Spinal cord (tissue), 10 donors: ENCODE data around the gene OXA1L. TPM values are rescaled to one million over a fixed set of nuclear protein-coding genes. Genes with fewer than 3 reads are reported as not detected.
"Not testable (repeated sequence)": the region's sequence is repeated elsewhere in the genome, so short reads cannot be mapped to it uniquely, and the experiment has no call there.

Source experiments
- DNase-seq, 6 donors: peaks; one replicate each; pipeline versions ENCODE4 v3.0.0 to v3.0.0-alpha.2; 2013 to 2015; ENCODE audit warnings: low spot score in 6 of 6, low read depth in 4 of 6
- H3K27ac ChIP-seq: one replicate; pipeline ENCODE4 v1.5.1; 2013; ENCODE audit warnings: low read depth, low read length, control low read depth
- H3K27me3 ChIP-seq: one replicate; pipeline ENCODE4 v1.6.1; 2013; ENCODE audit warnings: low read length; ENCODE audit not compliant: control insufficient read depth, insufficient read depth
- H3K36me3 ChIP-seq: one replicate; pipeline ENCODE4 v1.6.1; 2013; ENCODE audit warnings: low read length; ENCODE audit not compliant: control insufficient read depth, insufficient read depth
- H3K4me1 ChIP-seq: one replicate; pipeline ENCODE4 v1.6.1; 2013; ENCODE audit warnings: low read length; ENCODE audit not compliant: control insufficient read depth, insufficient read depth
- H3K4me3 ChIP-seq: one replicate; pipeline ENCODE4 v1.5.1; 2013; ENCODE audit warnings: low read depth, low read length, control low read depth
- H3K9me3 ChIP-seq: one replicate; pipeline ENCODE4 v1.6.1; 2013; ENCODE audit warnings: low read length; ENCODE audit not compliant: control insufficient read depth, insufficient read depth
- WGBS: methylation state at CpG from one replicate; pipeline ENCODE4 v1.1.5; 2013; ENCODE audit warnings: missing lambda C conversion rate; ENCODE audit not compliant: insufficient coverage; 5-methylcytosine and 5-hydroxymethylcytosine counted together
- polyA plus RNA-seq, 2 donors: library from polyadenylated mRNA; unstranded; fragments of 120-200 nt; gene quantifications; one replicate each; pipeline ENCODE4 v1.2.1, GENCODE V29; 2013; ENCODE audit not compliant: insufficient read length in 2 of 2
- total RNA-seq, 2 donors: library from RNA; depleted of rRNA in 1 of 2; stranded (reverse); fragments of 120-200 nt in 1 of 2; fragments of >200 nt in 1 of 2; gene quantifications; one replicate each; pipeline versions ENCODE4 v1.2.3 to v1.2.4, GENCODE V29; 2013 to 2014
- donor health status: healthy.

The OXA1L gene
- total and polyA plus RNA-seq, 4 donors = 45.9 to 98.7 (median 93.4) TPM

DNA sequence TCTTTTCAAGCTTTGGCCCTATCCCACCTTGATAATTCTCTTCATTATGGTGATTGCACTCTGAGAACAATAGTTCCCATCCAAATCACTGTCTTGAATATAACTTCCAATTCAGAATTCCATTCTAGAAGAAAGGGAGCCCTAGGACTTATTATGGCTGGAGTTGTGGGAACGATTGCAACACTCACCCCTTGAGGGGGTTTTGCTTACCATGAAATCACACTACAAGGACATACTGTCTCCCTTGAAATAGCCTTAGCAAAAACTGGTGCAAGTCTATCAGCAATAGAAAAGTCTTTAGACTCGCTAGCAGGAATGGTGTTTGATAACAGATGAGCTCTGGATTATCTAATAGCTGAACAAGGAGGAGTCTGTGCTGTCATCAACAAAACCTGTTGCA, 31.4 kb upstream of the OXA1L start:
- Histone ChIP-seq H3K36me3 (no peaks in the 10 kb centered on the region), H3K27ac (no peak overlapping the region), H3K9me3 (no peaks in the 10 kb centered on the region), H3K27me3 (no peaks in the 10 kb centered on the region), H3K4me1 (no peaks in the 10 kb centered on the region), H3K4me3 (no peak overlapping the region)
- no peak for DNase-seq
- WGBS = no CpG with 5 or more reads among the region's 2 CpGs

DNA sequence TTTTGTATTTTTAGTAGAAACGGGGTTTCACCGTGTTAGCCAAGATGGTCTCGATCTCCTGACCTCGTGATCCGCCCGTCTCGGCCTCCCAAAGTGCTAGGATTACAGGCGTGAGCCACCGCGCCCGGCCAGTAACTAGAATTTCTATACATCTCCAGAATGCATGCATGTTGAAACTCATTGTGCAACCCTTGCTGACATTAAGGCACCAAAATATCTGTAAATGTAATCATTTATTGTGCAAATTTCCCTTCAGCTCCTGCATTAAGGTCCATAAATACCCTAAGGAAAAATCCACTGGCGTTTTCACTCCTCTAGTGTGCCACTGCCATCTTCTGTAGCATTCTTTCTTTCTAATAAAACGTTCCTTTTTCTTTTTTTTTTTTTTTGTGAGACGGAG, 30.1 kb upstream of the OXA1L start:
- not testable (repeated sequence) for H3K27me3 ChIP-seq, H3K27ac ChIP-seq, H3K36me3 ChIP-seq, H3K4me1 ChIP-seq, DNase-seq, H3K9me3 ChIP-seq, H3K4me3 ChIP-seq
- 83% methylated on average over 3 of the region's 14 CpGs for WGBS

DNA sequence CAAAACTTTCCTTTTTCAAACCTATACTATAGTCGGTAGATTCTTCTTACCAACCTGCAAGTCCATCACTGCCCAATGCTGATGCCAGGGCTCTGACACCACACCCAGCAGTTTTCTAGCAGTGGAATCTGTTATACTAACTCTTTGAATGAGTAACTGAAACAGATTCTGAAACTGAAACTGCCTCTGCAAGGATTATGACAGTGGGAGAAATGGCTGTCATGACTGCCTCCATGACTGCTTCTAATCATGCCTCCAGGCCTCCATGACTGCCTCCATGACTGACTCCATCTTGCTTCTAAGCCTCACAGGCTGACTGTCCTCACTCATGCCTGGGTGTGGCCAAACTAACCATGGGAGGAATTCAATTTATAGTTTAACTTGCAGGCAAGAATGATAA, 29.4 kb upstream of the OXA1L start:
- DNase-seq = no peak
- Histone ChIP-seq H3K27ac (no peak overlapping the region), H3K4me3 (no peak overlapping the region), H3K27me3 (no peaks in the 10 kb centered on the region), H3K9me3 (no peaks in the 10 kb centered on the region), H3K36me3 (no peaks in the 10 kb centered on the region), H3K4me1 (no peaks in the 10 kb centered on the region)
- no CpG with 5 or more reads among the region's 1 CpG for WGBS

DNA sequence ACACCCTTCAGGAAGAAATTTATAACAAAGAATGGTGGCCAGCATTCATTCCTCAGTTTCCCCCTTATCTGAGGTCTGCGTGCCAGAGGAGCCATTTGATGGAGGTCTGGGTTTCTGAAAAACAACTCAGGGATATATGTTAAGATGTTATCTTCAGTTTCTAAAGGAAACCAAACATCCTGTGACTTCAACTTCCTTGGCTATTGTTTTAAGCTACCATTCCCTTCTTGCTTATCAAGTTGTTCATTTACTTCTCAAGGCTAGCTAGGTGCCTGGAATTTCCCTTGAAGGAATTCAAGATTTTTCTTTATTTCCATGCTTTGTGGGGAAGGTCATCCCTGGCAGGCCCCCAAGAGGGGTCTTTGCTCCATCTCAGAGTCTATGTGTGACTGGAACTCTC, 27.1 kb upstream of the OXA1L start:
- Histone ChIP-seq H3K36me3 (no peaks in the 10 kb centered on the region), H3K4me3 (no peak overlapping the region), H3K27ac (no peak overlapping the region), H3K4me1 (no peaks in the 10 kb centered on the region), H3K27me3 (no peaks in the 10 kb centered on the region), H3K9me3 (no peaks in the 10 kb centered on the region)
- no peak for DNase-seq
- WGBS = no CpG with 5 or more reads among the region's 1 CpG

DNA sequence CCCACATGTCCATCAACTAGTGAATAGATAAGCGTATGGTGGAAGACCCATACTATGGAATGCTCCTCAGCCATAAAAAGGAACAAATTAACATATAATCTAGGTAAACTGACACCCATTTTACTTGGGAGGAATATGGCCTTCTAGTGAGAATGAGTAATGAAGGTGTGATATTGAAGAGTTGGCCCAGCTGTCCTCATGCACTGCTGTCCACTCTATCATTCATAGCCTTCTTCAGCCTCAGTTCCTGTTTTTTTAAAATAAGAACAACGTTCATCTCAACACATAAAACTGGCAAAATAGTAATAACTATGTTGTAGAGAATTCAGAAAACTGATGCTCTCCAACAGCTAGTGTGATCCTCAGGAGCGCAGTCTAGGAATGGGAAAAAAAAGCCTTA, 26.5 kb upstream of the OXA1L start:
- Histone ChIP-seq H3K4me3 (no peak overlapping the region), H3K27ac (no peak overlapping the region), H3K9me3 (no peaks in the 10 kb centered on the region), H3K27me3 (no peaks in the 10 kb centered on the region), H3K36me3 (no peaks in the 10 kb centered on the region), H3K4me1 (no peaks in the 10 kb centered on the region)
- no CpG with 5 or more reads among the region's 3 CpGs for WGBS
- DNase-seq = no peak

DNA sequence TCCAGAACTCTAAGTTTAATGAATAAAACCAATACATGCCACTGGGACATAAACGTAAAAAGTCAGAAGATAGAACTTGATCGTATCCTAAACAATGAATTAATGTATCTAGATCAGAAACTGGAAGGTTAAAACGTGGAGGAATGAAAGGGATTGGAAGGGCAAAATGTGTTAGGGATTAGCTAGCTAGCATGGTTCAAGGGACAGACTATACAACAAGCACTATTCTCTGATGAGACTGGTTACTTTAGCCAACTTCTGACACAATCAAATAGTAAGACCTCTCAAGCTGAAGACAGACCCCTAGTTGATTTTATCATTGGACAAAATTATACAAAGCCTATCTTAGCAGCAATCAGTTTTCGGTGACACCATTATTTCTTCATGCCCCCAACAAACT, 18.7 kb upstream of the OXA1L start:
- Histone ChIP-seq H3K4me3 (no peak overlapping the region), H3K36me3 (no peaks in the 10 kb centered on the region), H3K4me1 (no peaks in the 10 kb centered on the region), H3K27me3 (no peaks in the 10 kb centered on the region), H3K27ac (no peak overlapping the region), H3K9me3 (no peaks in the 10 kb centered on the region)
- DNase-seq = no peak
- no CpG with 5 or more reads among the region's 4 CpGs for WGBS

DNA sequence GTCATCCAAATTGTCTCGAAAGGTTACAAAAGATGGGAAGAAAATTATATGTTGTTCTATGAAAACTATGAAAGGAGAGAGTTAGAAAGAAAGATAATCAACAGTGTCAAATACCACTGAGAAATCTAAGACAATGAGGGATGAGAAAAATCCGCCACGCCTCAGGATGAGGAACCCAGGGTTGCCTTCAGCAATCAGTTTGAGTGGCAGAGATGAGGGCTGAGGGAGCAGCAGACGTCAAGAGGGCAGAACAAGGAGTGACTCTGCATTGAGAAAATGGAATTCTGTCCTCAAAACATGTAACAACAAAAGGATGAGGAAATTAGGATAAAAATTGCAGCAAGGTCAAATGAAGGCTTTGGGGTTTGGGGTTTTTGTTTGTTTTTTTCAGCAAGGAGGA, 18.3 kb upstream of the OXA1L start:
- Histone ChIP-seq H3K9me3 (no peaks in the 10 kb centered on the region), H3K27me3 (no peaks in the 10 kb centered on the region), H3K4me3 (no peak overlapping the region), H3K36me3 (no peaks in the 10 kb centered on the region), H3K4me1 (no peaks in the 10 kb centered on the region), H3K27ac (no peak overlapping the region)
- no peak for DNase-seq
- 71% methylated on average over 3 of the region's 4 CpGs for whole genome bisulfite sequencing

DNA sequence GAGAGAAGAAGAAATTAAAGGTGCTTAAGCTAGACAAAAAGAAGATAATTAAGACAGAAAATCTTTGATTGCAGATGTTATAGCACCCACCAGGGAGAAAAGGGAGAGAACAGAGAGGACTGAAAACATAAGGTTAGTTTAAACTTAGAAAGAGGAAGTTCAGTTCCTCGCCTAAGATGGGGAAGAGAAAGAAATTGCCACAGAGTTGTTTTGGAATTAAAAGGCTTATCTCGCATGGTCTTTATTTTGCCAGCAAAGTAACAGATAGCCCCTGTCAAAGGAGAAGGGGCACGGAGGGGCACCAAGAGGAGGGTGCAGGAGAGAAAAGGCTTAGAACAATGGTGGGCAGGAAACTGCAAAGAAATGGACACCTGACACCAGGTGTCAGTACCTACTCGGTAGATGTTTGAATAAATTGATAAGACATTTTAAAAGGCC, 17.8 kb upstream of the OXA1L start:
- DNase-seq = peak in 1 of 6 donors; percentile 60
- 52% methylated on average over 3 of the region's 4 CpGs for WGBS
- H3K9me3 ChIP-seq = no peaks in the 10 kb centered on the region
- no peaks in the 10 kb centered on the region for H3K36me3 ChIP-seq
- no peak overlapping the region for H3K4me3 ChIP-seq
- no peak overlapping the region for H3K27ac ChIP-seq
- no peaks in the 10 kb centered on the region for H3K27me3 ChIP-seq
- H3K4me1 ChIP-seq = no peaks in the 10 kb centered on the region

DNA sequence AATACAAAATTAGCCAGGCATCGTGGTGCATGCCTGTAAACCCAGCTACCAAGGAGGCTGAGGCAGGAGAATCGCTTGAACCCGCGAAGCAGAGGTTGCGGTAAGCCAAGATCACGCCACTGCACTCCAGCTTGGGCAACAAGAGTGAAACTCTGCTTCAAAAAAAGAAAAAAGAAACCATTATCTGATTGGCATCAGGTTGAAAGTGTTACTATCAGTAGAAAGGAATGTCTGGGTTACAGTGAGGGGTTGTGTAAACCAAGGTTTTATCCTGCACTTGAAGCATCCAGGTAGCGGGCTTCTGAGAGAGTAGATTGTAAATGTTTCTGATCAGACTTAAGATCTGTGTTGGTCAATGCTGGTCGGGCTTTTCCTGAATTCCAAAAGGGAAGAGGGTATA, 14.1 kb upstream of the OXA1L start:
- no peak overlapping the region for H3K4me3 ChIP-seq
- H3K27ac ChIP-seq = no peak overlapping the region
- no peaks in the 10 kb centered on the region for H3K4me1 ChIP-seq
- no peaks in the 10 kb centered on the region for H3K36me3 ChIP-seq
- no peak for DNase-seq
- no peaks in the 10 kb centered on the region for H3K27me3 ChIP-seq
- H3K9me3 ChIP-seq = no peaks in the 10 kb centered on the region
- WGBS = 96% methylated on average over 6 of the region's 8 CpGs

DNA sequence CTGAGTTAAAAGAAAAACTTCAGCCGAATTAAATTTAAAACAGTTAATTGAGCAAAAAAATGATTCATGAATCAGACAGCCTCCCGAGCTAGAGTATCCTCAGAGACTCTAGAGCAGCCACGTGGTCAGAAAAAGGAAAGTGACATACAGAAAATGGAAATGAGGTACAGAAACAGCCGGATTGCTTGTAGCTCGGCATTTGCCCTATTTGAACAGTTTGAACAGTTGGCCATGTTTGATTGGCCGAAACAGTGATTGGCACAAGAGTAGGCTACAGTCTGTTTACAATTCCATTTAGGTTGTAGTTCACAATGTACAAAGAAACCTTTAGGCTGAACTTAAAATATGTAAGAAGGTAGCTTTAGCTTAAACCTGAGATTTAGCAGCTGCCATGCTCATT, 12.9 kb upstream of the OXA1L start:
- H3K4me3 ChIP-seq = no peak overlapping the region

More for the DNA sequence above, 12.9 kb upstream of the OXA1L start:
- Histone ChIP-seq H3K4me1 (no peaks in the 10 kb centered on the region), H3K36me3 (no peaks in the 10 kb centered on the region), H3K27me3 (no peaks in the 10 kb centered on the region), H3K9me3 (no peaks in the 10 kb centered on the region), H3K27ac (no peak overlapping the region)
- 68% methylated on average over 6 of the region's 6 CpGs for WGBS
- DNase-seq = no peak
